WI38 (cell line): ENCODE data around the gene MAPK13.

ENCODE experiments used
- H3K4me3 ChIP-seq: 2 replicates; pipeline ENCODE4 v1.5.1; 2011; ENCODE audit warnings: low read depth, mild to moderate bottlenecking, control low read depth, low read length
- CTCF ChIP-seq: IDR thresholded peaks from 2 replicates; pipeline ENCODE4 v1.5.1; 2012; ENCODE audit warnings: low read depth, mild to moderate bottlenecking, control low read depth, low read length

The MAPK13 gene

GRCh38 chr6:36119209-36119608 lies 11.1 kb upstream of the MAPK13 start:
- no peak for TF ChIP-seq CTCF
- H3K4me3 ChIP-seq = no peak overlapping the region

- no peak overlapping the region for H3K4me3 ChIP-seq
- no peak for TF ChIP-seq CTCF
Observed at GRCh38 chr6:36120018-36120417, 10.3 kb upstream of the MAPK13 start.

GRCh38 chr6:36120539-36120938 lies 9.8 kb upstream of the MAPK13 start:
- H3K4me3 ChIP-seq = no peak overlapping the region
- TF ChIP-seq CTCF = no peak

- no peak for TF ChIP-seq CTCF
Observed at GRCh38 chr6:36120979-36121786, 9.1 kb upstream of the MAPK13 start.

GRCh38 chr6:36121787-36122494 lies 8.4 kb upstream of the MAPK13 start:
- no peak overlapping the region for H3K4me3 ChIP-seq
- no peak for TF ChIP-seq CTCF

More at GRCh38 chr6:36120979-36121786, 9.1 kb upstream of the MAPK13 start:
- H3K4me3 ChIP-seq = no peak overlapping the region

GRCh38 chr6:36122495-36123269 lies 7.6 kb upstream of the MAPK13 start:
- no peak for TF ChIP-seq CTCF
- no peak overlapping the region for H3K4me3 ChIP-seq
